Stromal cell of bone marrow (primary cell): ENCODE measurements around the gene ZNRF2.
"Not testable (repeated sequence)": the region's sequence is repeated elsewhere in the genome, so short reads cannot be mapped to it uniquely, and the experiment has no call there.

ENCODE experiments used
- DNase-seq: peaks from one replicate; pipeline ENCODE4 v3.0.0-alpha.2; 2012; ENCODE audit warnings: low read depth

Gene ZNRF2

DNA sequence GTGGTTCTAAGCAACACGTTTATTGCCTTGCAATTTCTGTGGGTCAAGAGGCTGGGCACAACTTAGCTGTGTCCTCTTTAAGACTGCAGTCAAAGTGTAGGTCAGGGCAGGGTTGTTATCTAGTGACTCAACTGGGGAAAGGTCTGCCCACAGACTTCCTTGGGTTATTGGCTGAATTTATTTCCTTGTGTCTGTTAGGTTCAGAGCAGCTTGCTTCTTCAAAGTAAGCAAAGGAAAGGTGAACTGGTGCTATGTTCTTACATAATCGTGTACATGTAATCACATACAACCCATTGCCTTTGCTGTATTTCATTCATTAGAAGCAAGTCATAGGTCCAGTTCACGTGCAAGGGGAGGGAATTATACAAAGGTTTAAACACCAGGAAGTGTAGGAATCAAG lies 5.9 kb downstream of the ZNRF2 start:
- not testable (repeated sequence) for DNase-seq

DNA sequence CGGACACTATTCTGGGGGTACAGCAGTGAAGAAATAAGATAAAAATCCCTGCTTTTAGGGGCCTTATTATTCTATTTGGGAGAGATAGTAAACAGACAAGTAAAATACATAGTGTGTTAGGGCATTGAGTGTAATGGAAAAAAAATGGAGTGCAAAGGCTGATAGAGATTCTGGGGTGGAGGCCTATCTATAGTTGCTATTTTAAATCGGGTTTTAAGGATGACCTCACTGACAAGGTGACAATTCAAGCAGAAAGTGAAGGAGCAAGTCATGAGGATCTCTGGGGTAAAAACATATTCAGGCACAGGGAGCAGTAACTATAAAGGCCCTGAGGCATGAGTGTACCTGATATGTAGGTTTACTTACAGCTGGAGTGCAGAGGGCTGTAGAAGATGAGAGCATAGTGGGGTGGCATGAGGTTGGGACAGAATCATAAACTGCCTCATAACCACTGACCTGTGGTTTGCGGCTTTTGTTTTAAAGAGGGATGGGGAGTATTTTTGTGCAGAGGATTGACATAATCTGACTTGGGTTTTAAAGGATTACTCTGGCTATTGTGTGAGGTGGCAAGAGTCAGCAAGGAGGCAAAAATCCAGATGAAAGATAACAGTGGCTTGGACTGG lies 8.1 kb downstream of the ZNRF2 start:
- DNase-seq, result not testable (repeated sequence)

DNA sequence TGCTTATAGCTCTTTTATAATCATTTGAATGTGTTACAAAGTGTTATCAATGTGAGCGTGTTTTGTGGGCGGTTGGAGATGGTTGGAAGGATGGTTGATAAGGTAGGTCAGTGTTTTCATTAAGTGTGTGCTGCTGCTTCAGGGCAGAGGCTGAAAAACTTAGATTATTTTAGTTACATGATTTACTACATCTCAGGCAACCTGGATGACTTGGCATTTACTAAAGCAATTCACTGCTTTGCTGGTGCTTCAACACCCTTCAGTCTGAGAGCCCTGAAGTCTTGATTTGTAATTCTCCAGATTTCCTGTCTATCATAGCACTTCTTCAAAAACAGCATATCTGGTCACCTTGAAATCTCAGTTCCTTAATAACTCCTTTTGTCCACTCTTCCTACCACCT lies 11.9 kb downstream of the ZNRF2 start:
- not testable (repeated sequence) for DNase-seq

DNA sequence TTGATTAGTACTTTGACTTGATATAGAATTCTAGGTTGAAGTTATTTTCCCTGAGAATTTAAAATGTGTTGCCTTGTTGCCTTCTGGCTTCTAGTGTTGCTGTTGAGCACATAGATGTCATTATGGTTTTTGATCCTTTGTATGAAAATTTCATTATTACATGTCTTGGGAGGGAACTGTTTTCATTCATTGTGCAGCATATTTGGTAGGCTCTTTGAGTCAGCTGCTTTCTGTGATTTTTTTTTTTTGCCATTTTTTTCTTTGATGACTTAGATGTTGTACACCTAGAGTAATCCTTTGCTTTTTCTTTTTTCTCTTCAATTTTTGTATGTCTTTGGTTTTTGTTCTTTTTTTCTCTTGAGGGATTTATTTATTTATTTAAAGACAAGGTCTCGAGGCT lies 13.1 kb downstream of the ZNRF2 start:
- not testable (repeated sequence) for DNase-seq

DNA sequence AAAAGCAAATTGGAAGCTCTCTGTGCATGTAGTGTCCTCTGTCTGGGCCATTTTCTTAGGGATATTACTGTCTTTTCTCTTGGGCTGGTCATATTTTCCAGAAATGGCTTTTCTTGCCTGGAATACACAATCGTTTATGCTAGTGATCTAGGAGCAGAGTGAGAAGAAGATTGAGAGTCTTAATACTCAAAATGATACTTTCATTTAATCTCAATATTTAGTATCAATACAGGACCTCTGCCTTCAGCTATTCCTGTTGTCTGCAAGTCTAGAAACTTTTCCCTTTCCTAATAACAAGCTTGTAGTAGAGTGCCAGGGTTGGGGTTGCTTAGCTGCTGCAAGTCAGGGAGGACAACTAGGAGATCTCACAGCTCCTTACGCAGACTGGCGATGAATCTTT lies 14.0 kb downstream of the ZNRF2 start:
- not testable (repeated sequence) for DNase-seq

DNA sequence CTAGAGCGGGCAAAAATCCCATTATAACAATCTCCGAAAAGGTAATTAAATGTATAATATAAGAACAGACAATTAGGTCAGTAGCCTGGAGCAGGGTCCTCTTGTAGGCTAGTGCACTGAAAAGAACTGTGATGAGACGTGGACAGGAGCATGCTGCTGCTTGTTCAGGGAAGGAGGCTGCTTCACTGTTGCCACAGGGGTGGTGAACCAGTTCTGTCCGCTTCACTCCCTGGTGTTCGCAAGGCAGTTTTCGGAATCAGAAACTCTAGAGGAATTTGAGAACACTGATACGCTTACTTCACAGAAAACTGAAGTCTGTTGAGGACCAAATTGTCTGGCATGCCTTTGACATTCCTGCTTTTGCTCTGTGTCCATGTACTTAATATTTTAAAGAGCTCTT lies 17.4 kb downstream of the ZNRF2 start:
- no peak for DNase-seq

DNA sequence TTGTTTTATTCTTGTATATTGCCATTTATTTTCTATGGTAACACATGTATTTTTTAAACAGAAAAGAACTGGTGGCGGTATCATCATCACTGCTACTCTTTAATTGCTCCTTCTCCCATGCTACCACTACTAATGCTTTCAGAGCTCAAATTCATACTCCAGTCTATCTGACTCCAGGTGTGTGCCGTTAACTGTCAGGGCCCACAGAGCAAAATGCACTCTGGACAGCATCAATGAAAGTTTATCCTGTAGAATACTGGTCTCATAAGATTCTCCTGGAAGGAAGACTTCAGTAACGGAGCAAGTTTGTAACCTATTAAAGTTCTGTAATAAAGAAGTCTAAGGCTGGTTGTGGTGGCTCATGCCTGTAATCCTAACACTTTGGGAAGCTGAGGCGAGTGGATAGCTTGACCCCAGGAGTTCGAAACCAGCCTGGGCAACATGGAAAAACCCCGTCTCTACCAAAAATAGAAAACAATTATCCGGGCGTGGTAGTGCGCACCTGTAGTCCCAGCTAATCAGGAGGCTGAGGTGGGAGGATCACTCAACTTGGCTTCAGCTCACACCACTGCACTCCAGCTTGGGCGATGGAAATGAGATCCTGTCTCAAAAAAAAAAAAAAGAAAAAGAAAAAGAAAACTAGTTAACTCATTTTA lies 18.4 kb downstream of the ZNRF2 start:
- DNase-seq, result no peak

DNA sequence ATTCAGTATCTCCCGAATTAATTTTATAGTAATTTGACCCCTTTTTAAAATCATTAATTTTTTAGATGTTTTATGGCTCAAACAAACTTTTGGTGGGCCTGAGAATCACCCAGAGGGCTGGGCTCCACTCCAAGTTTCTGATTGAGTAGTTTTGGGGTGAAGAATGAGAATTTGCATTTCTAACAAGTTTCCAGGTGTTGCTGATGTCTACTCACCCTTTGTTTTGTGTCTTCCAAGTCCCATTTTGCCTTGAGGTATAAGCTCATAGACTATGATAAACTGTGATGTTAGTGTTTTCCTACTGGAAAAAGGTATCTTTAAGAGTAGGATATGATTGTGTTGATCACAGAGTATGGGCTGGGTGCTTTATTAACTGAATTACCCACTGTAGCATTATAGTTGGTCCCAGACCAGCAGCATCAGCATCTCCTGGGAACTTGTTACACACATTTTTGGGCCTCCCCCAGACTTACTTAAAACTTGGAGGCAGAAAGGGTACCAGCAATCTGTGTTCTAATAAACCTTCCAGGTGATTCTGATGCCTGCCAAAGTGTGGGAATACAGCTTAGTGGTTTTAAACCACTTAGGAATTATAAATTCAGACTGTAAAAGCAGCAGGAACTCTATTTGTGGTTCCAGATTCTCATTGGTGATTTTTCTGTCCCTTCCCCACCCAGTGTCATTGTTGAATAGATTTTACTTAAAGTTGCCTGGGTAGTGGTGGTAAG lies 19.1 kb downstream of the ZNRF2 start:
- no peak for DNase-seq

DNA sequence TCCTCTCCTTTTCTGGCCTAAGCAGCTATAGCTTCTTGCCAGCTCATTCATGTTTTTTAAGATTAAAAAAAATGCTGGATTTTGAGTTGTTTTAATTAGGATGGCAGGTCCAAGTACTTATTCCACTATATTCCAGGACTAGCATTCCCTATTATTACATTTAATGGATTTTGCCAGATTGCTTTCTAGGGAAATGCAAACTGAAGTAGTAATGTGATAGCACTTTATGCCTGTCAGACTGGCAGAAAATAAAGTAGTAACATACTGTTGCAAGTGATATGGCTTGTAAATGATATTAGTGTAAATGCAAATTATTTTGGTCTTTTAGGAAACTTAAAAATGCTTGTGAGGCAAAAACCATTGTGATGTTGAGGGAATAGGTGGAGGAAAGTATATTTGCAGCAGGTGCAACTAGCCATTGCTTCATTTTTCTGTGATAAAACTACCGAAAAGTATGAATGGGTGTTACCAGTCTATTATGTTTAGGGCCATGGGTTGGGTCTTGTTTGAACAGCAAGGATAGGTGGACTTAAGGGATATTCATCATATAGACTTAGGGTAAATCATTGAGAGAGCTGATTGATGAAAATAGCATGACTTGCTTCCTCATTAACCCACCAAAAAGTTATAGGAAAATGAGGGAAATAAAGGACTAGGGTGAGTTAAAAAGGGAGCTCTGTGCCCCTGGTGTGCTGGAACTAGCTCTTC lies 19.9 kb downstream of the ZNRF2 start:
- no peak for DNase-seq

DNA sequence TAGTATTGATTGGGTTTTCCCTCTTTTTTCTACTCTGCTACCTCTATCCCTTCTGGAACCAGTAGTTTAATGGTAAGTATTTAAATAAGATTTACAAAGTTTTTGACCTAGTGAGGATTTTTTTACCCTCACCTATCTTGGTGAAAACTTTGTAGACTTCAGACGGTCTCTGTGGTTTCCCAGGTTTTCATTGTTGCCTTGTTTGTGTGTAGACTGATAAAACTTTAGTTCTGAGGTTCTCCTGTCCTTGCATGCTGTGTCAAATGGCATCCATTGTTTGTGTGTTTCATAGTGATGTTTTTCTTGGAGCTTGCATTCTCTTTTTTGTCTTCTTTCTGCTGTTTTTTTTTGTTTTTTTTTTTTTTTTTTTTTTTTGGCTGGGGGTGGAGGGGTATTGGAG lies 22.6 kb downstream of the ZNRF2 start:
- DNase-seq, result no peak

DNA sequence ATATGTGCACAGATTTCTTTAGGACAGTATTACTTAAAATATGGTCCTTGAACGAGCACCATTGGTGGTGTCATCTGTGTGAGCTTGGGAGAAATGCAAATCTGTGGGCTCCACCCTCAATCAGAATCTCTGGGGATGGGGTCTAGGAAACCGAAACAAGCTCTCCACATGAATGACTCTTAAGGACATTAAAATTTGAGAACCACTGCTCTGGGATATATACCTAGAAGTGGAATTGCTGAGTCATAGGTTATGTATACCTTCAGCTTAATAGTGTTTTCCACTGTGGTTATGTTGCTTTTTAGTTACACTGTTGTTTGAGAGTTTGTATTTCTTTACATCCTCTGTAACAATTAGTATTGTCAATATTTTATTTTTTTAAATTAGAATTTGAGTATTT lies 24.0 kb downstream of the ZNRF2 start:
- no peak for DNase-seq

DNA sequence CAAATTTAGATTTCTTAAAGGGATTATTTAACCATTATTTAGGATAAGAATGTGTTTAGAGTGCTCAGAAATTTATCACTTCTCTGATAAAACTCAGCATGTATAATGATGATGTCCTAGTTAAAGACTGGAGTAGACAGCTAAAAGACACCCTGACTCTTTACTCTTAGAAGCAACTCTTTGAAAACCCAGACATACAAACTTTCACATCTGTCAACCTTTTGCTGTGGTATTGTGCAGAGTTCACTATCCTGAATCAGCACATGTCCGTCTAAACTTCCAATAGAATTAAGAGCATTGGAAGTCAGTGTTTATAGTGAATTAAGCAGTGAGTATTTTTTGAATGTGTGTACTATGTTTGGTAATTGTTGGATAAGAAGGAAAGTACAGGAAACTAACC lies 24.9 kb downstream of the ZNRF2 start:
- no peak for DNase-seq

DNA sequence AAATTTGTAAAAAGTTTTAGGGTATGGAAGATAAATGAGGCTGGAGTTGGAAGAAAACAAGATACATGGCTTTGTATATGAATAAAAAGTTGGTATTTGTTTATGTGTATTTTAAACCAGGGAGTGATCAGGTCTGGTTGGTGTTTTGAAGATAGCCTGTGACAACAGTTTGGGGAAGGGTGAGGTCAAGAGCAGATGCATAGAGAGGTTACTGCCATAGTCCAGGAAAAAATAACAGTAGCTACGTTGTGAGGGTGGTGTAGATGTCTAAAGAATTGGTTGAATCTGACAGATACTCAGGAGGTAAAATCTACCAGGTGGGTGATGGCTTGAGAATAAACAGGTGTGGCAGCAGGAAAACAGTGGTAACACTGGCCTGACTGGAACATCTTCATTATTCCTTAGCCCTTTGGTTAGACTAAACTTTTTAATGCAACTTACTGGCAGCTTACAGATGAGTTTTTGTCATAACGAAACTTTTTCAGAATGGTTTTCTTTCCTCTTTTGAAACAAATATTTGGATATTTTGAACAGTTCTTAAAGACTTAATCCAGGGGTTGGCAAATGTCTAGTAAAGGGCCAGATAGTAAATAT lies 25.5 kb downstream of the ZNRF2 start:
- DNase-seq, result no peak

DNA sequence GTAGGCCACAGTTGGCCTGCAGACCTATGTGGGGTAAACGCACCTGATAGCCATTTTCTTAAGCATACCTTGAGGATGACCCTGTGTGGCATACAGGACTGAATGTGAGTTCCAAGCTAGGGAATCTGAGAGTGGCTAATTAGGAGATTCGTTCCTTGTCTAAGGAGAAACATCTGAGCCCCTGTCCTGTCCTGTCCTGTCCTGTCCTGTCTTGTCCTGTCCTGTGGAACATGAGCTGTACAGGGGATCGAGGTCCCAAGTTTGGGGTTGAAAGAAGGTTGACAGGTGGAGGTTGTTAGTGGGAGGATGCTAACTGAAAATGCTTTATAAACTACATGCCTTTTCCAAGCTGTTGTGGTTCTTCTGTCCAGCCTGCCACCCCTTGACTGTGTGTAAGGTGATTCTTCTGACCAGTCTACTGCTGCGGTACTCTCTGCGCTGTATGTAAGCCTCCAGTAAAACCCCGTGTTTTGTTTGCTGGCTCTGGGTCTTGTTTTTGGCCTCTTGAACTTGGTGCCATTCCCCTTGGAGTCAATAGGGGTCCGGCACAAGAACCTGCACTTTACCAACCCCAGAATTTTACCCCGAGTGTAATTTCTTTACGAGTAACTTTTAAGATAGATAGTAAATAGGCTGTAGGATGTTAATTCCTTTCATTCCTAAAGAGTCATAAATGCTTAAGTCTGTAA lies 26.4 kb downstream of the ZNRF2 start:
- no peak for DNase-seq

DNA sequence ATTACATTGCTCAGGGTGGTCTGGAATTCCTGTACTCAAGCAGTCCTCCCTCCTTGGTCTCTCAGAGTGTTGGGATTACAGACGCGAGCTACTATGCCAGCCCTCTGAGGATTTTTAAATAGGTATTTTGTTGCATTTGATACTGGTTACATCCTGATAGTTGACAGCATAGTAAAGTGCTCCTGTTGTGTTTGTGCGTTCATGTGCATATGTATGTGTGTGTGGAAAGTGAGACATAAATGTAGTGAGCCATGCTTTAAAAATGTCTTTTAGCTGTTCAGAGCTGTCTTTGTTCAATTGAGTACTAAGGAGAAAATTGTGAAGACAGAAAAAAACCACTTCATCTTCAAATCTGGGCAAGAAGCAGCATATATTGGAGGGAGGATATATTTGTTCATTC lies 27.8 kb downstream of the ZNRF2 start:
- DNase-seq, result no peak

DNA sequence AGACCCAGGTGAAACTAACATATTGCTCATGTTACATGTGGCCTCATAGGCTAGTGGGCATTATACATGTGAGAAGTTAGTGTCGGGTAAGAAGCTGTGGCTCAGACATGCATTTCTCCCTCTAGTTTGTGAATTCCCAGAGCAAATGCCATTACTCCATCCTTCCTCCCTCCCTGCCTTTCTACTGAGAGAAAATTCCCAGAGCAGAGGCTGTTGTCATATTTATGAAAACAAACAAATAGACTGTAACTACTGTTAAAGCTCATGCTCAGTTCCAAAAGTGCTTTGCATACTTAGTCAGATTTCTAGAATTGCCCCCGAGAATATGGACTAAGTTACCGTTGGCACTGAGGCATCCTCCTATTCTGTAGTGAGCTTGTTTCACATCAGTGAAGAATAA lies 29.0 kb downstream of the ZNRF2 start:
- no peak for DNase-seq

DNA sequence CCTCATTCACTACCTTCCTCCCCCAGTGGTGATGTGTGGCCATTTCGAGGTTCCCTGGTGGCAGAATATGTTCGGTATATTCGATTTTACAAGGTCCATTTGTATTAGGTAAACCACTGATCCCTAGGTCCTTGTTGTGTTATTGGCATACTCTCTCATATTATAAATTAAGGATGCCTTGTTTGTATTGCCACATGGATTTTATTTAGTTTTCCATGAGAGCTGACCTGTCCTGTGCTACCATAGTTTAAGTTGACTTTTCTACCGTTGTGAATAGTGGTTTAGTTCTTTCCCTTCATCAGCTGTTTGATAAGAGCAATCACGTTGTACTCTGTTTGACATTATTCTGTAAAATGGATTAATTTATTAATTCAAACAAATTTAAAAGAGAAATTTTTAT lies 29.4 kb downstream of the ZNRF2 start:
- DNase-seq, result no peak

DNA sequence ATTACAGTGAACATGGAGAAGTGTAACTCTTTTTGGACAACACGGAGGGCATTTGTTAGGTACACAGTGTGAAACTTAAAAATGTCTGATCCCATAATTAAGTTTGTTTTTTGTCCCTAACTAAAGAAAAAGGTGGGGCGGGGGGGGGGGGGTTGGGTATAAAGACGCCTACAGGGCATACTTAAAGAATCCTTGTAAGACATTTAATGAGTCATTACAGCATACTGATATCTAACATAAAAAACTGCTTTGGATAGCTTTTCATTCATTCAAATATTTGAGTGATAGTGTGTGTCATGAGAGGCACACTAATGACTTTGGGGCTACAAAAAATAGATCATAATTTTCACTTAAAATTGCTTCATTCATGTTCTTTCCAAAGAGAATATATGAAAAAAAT lies 31.2 kb downstream of the ZNRF2 start:
- DNase-seq, result no peak

DNA sequence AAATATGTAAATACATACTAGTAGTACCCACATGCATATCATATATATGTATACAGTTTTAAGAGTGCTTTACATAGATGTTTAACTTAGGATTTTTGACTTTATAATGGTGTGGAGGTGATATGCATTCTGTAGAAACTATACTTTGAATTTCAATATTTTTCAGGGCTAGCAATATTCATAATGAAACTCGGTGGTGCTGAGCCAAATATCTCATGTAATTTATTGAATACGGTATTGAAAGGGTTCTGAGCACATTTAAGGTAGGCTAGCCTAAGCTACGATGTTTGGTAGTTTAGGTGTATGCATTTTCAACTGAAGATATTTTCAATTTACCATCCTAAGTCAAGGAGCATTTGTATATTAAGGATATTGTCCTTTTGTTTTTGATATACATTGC lies 36.0 kb downstream of the ZNRF2 start:
- DNase-seq, result no peak

DNA sequence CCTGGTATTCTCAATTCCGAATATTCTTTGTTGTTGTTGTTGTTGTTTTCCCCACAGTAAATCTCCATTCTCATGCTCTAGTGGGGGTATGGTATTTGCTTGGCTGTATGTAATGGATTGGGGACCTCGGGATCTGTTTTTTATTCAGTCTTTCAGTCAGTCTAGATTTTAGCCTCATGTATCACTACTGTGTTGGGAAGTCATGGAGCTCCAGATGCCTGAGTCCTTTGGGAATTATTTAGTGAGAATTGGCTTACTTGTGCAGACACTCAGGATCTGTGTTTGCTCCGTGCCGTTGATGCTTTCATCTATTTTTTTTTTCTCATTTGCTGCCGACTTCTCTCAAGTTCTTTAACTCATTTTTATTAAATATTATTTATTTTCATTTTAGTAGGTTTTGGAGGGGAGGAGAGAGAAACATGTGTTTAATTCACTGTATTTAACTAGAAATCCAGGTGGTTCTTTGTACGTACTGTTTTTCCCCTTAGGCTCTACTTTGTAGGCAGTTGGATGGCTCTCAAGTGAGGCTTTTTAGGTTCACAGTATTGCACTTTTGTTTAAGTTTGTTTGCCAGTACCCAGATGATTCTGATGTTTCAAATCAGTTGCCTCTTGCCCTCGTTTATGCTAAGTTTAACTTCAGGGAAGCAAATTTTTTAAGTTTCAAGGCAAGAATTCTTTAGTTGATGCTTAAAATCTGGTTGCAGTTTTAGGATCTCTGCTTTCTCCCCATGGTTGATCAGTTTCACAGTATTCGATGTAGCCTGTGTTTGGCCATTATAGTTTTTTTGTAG lies 36.9 kb downstream of the ZNRF2 start:
- peak; percentile 23 for DNase-seq

DNA sequence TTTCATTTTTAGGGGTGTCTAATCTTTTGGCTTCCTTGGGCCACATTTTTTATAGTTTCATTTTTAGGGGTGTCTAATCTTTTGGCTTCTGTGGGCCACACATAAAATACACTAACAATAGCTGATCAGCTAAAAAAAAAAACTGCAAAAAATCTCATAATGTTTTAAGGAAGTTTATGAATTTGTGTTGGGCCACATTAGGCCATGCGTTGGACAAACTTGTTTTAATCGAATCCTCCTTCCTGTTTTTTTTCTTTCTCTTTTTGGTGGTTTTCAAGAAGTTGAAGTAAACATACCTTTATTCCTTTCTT lies 37.4 kb downstream of the ZNRF2 start:
- DNase-seq, result no peak
